ENCODE data around the gene WDR47.

DNA sequence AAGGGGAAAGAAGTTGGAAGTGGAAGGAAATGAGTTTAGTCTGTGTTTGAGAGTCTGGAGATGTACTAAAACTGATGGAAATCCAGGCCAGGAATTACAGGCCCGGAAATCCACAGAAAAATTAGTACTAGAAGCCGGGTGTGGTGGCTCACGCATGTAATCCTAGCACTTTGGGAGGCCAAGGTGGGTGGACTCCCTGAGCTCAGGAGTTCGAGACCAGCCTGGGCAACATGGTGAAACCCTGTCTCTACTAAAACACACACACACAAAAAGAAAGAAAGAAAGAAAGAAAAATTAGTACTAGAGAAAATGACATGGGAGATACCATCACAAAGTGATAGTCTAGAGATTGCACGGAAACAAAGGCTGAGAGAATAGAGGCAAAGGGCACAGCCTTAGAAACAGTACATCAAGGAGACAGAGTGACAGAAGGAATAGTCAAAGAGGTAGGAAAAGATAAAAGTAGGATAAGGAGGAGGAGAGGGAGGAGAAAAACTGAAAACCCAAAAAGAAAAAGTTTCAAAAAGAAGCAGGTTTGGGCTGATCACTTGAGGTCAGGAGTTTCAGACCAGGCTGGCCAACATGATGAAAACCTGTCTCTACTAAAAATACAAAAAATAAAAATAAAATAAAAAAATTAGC, 38.7 kb upstream of the WDR47 start:
- TF ChIP-seq, protein P1, sequence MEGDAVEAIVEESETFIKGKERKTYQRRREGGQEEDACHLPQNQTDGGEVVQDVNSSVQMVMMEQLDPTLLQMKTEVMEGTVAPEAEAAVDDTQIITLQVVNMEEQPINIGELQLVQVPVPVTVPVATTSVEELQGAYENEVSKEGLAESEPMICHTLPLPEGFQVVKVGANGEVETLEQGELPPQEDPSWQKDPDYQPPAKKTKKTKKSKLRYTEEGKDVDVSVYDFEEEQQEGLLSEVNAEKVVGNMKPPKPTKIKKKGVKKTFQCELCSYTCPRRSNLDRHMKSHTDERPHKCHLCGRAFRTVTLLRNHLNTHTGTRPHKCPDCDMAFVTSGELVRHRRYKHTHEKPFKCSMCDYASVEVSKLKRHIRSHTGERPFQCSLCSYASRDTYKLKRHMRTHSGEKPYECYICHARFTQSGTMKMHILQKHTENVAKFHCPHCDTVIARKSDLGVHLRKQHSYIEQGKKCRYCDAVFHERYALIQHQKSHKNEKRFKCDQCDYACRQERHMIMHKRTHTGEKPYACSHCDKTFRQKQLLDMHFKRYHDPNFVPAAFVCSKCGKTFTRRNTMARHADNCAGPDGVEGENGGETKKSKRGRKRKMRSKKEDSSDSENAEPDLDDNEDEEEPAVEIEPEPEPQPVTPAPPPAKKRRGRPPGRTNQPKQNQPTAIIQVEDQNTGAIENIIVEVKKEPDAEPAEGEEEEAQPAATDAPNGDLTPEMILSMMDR (IDR thresholded peaks at IDR 0.05; ENCODE audit: poor library complexity), result no peak
- no peak for TF ChIP-seq EZH2 (IDR thresholded peaks at IDR 0.05; ENCODE audit: borderline replicate concordance)
